ENCODE data around the gene RNF14. TPM values are rescaled to one million over a fixed set of nuclear protein-coding genes. Genes with fewer than 3 reads are reported as not detected.

RNF14 gene
- polyA plus RNA-seq, 1 donor from 2014 or later = 82.1 TPM

GRCh38 chr5:141949511-141949910 lies 19.4 kb upstream of the RNF14 start:
- no peaks in the 10 kb centered on the region for H3K9me2 ChIP-seq (ENCODE audit: insufficient read depth, low read length)
- H3K27ac ChIP-seq (ENCODE audit: low read length) = no peak overlapping the region
- no peaks in the 10 kb centered on the region for H3F3A ChIP-seq (ENCODE audit: insufficient read depth, low read length, poor library complexity, severe bottlenecking)
- no peak overlapping the region for H2AFZ ChIP-seq (ENCODE audit: low read depth, low read length)
- H3K4me3 ChIP-seq (ENCODE audit: low read length) = no peak overlapping the region
- H3K27me3 ChIP-seq (ENCODE audit: insufficient read depth, low read depth, low read length) = no peaks in the 10 kb centered on the region
- no peak overlapping the region for H3K9ac ChIP-seq (ENCODE audit: low read length)
- no peaks in the 10 kb centered on the region for H4K20me1 ChIP-seq (ENCODE audit: insufficient read depth)
- no peaks in the 10 kb centered on the region for H3K79me2 ChIP-seq (replicated peaks; ENCODE audit: insufficient read depth, low read length)
- no peak for TF ChIP-seq TAF1 (IDR thresholded peaks at IDR 0.05; ENCODE audit: low read depth)
- TF ChIP-seq, protein P1, sequence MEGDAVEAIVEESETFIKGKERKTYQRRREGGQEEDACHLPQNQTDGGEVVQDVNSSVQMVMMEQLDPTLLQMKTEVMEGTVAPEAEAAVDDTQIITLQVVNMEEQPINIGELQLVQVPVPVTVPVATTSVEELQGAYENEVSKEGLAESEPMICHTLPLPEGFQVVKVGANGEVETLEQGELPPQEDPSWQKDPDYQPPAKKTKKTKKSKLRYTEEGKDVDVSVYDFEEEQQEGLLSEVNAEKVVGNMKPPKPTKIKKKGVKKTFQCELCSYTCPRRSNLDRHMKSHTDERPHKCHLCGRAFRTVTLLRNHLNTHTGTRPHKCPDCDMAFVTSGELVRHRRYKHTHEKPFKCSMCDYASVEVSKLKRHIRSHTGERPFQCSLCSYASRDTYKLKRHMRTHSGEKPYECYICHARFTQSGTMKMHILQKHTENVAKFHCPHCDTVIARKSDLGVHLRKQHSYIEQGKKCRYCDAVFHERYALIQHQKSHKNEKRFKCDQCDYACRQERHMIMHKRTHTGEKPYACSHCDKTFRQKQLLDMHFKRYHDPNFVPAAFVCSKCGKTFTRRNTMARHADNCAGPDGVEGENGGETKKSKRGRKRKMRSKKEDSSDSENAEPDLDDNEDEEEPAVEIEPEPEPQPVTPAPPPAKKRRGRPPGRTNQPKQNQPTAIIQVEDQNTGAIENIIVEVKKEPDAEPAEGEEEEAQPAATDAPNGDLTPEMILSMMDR (IDR thresholded peaks at IDR 0.05; ENCODE audit: poor library complexity, severe bottlenecking) = no peak
- no peak for TF ChIP-seq EP300 (conservative IDR thresholded peaks at IDR 0.05; ENCODE audit: poor library complexity, severe bottlenecking)
- TF ChIP-seq RAD21 (conservative IDR thresholded peaks at IDR 0.05) = no peak
- no peak for TF ChIP-seq EZH2 (IDR thresholded peaks at IDR 0.05; ENCODE audit: borderline replicate concordance, insufficient read depth, low read length, poor library complexity, severe bottlenecking)
- no peaks in the 10 kb centered on the region for H3K36me3 ChIP-seq (ENCODE audit: insufficient read depth, low read length)
- H3K4me2 ChIP-seq (ENCODE audit: low read length) = no peak overlapping the region
- no peaks in the 10 kb centered on the region for H3K9me3 ChIP-seq (ENCODE audit: low read length)

DNA sequence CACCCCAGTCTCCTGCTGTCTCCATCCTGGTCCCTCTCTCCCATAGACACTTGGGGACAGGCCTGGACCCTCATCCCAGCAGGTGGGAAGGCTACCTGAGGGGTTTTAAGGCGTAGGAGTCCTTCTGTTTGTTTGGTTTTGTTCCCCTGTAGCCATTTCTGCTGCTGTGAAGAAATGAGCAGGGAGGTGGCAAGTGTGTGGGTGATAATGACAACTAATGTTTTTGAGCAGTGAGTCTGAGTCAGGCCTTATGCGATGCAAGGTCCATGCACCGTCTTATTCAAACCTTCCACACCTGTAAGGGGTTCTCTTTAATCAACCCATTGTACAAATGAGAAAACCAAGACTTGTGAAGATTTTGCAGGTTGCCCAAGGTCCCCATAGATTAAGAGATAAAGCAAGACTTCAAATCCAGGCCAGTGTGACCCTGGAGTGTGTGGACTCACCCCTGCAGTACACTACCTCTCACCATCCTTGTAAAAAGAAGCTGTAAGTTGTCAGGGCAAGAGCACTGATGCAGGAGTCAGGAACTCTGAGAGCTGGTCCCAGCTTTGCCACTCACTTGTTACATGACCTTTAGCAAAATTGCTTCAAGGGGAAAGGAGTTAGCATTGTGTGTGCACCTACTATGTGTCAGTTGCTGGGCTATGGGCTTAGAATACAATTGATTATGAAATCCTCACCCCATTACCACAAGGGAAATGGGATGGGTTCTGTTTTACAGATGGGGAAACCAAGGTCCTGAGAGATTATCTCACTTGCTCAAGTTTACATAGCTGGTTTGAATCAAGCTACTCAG lies 18.5 kb upstream of the RNF14 start:
- no peak overlapping the region for H3K4me2 ChIP-seq (ENCODE audit: low read length)
- no peaks in the 10 kb centered on the region for H3F3A ChIP-seq (ENCODE audit: insufficient read depth, low read length, poor library complexity, severe bottlenecking)
- H3K9me2 ChIP-seq (ENCODE audit: insufficient read depth, low read length) = no peaks in the 10 kb centered on the region
- no peak overlapping the region for H3K9ac ChIP-seq (ENCODE audit: low read length)
- H3K79me2 ChIP-seq (replicated peaks; ENCODE audit: insufficient read depth, low read length) = no peaks in the 10 kb centered on the region
- TF ChIP-seq MXI1 (conservative IDR thresholded peaks at IDR 0.05; ENCODE audit: poor library complexity, severe bottlenecking) (no peak), SMC3 (conservative IDR thresholded peaks at IDR 0.05; ENCODE audit: poor library complexity) (no peak)
- H3K36me3 ChIP-seq (ENCODE audit: insufficient read depth, low read length) = no peaks in the 10 kb centered on the region
- H3K9me3 ChIP-seq (ENCODE audit: low read length) = no peaks in the 10 kb centered on the region
- H2AFZ ChIP-seq (ENCODE audit: low read depth, low read length) = no peak overlapping the region
- no peaks in the 10 kb centered on the region for H4K20me1 ChIP-seq (ENCODE audit: insufficient read depth)
- no peak overlapping the region for H3K4me3 ChIP-seq (ENCODE audit: low read length)
- no peak overlapping the region for H3K27ac ChIP-seq (ENCODE audit: low read length)
- no peaks in the 10 kb centered on the region for H3K27me3 ChIP-seq (ENCODE audit: insufficient read depth, low read depth, low read length)

- Histone ChIP-seq H3K4me2 (ENCODE audit: low read length) (no peak overlapping the region), H4K20me1 (ENCODE audit: insufficient read depth) (no peaks in the 10 kb centered on the region), H2AFZ (ENCODE audit: low read depth, low read length) (no peak overlapping the region), H3K27ac (ENCODE audit: low read length) (no peak overlapping the region), H3K4me3 (ENCODE audit: low read length) (no peak overlapping the region), H3K9me3 (ENCODE audit: low read length) (no peaks in the 10 kb centered on the region), H3K9ac (ENCODE audit: low read length) (no peak overlapping the region), H3K9me2 (ENCODE audit: insufficient read depth, low read length) (no peaks in the 10 kb centered on the region), H3F3A (ENCODE audit: insufficient read depth, low read length, poor library complexity, severe bottlenecking) (no peaks in the 10 kb centered on the region), H3K27me3 (ENCODE audit: insufficient read depth, low read depth, low read length) (no peaks in the 10 kb centered on the region), H3K79me2 (replicated peaks; ENCODE audit: insufficient read depth, low read length) (no peaks in the 10 kb centered on the region), H3K36me3 (ENCODE audit: insufficient read depth, low read length) (no peaks in the 10 kb centered on the region)
- TF ChIP-seq, protein P2, sequence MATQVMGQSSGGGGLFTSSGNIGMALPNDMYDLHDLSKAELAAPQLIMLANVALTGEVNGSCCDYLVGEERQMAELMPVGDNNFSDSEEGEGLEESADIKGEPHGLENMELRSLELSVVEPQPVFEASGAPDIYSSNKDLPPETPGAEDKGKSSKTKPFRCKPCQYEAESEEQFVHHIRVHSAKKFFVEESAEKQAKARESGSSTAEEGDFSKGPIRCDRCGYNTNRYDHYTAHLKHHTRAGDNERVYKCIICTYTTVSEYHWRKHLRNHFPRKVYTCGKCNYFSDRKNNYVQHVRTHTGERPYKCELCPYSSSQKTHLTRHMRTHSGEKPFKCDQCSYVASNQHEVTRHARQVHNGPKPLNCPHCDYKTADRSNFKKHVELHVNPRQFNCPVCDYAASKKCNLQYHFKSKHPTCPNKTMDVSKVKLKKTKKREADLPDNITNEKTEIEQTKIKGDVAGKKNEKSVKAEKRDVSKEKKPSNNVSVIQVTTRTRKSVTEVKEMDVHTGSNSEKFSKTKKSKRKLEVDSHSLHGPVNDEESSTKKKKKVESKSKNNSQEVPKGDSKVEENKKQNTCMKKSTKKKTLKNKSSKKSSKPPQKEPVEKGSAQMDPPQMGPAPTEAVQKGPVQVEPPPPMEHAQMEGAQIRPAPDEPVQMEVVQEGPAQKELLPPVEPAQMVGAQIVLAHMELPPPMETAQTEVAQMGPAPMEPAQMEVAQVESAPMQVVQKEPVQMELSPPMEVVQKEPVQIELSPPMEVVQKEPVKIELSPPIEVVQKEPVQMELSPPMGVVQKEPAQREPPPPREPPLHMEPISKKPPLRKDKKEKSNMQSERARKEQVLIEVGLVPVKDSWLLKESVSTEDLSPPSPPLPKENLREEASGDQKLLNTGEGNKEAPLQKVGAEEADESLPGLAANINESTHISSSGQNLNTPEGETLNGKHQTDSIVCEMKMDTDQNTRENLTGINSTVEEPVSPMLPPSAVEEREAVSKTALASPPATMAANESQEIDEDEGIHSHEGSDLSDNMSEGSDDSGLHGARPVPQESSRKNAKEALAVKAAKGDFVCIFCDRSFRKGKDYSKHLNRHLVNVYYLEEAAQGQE (IDR thresholded peaks at IDR 0.05; ENCODE audit: borderline replicate concordance) = no peak
- TF ChIP-seq SMC3 (conservative IDR thresholded peaks at IDR 0.05; ENCODE audit: poor library complexity) = no peak
- TF ChIP-seq, protein P1 (IDR thresholded peaks at IDR 0.05; ENCODE audit: poor library complexity, severe bottlenecking) = peak; percentile 37
These were observed 17.5 kb upstream of the RNF14 start for GRCh38 chr5:141951332-141951781.

All from neural cell (in vitro differentiated cells).